VCaP (cell line): ENCODE measurements around the gene GPATCH4.

Source experiments
- H3K27ac ChIP-seq: fragments of 450-650 bp; 2 replicates; pipeline ENCODE4 v1.5.1; 2017
- TF ChIP-seq, protein P1 (sequence below): fragments of 450-650 bp; conservative IDR thresholded peaks from 2 replicates; pipeline ENCODE4 v1.5.1; 2017; ENCODE audit warnings: mild to moderate bottlenecking, moderate library complexity

Gene GPATCH4

DNA sequence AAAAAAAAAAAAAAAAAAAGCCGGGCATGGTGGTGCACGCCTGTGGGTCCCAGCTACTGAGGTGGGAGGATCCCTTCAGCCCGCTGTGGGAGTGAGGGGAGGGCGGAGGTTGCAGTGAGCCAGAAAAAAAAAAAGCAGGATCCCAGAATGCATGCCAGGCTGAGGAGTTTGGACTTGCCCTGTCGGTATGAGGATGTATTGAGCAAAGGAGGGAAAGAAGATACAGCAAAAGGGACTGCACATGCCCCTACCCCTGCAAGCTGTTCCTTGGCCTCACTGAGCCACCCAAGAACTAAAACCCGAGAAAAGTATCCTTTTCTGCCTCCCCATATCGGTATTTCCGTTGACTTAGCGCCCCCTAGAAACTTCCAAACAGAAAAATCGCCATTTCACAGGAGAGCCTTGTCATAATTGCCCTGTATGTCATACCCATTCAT lies 1.3 kb upstream of the GPATCH4 start:
- TF ChIP-seq, protein P1, sequence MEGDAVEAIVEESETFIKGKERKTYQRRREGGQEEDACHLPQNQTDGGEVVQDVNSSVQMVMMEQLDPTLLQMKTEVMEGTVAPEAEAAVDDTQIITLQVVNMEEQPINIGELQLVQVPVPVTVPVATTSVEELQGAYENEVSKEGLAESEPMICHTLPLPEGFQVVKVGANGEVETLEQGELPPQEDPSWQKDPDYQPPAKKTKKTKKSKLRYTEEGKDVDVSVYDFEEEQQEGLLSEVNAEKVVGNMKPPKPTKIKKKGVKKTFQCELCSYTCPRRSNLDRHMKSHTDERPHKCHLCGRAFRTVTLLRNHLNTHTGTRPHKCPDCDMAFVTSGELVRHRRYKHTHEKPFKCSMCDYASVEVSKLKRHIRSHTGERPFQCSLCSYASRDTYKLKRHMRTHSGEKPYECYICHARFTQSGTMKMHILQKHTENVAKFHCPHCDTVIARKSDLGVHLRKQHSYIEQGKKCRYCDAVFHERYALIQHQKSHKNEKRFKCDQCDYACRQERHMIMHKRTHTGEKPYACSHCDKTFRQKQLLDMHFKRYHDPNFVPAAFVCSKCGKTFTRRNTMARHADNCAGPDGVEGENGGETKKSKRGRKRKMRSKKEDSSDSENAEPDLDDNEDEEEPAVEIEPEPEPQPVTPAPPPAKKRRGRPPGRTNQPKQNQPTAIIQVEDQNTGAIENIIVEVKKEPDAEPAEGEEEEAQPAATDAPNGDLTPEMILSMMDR: peak; percentile 9; the same call in 1 of the 2 replicates
- no peak overlapping the region for H3K27ac ChIP-seq

DNA sequence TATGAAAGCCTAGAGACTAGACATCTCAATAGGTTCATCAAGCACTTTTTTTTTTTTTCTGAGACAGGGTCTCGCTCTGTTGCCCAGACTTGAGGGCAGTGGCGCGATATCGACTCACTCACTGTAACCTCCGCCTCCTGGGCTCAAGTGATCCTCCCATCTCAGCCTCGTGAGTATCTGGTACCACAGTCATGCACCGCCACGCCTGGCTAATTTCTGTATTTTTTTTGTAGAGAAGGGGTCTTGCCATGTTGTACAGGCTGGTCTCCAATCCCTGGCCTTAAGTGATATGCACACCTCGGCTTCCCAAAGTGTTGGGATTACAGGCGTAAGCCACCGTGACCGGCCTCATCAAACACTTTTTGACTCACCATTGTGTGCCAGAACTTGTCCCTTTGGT lies 613 bp upstream of the GPATCH4 start:
- TF ChIP-seq, protein P1: no peak
- peak overlapping the region; percentile 88 for H3K27ac ChIP-seq

DNA sequence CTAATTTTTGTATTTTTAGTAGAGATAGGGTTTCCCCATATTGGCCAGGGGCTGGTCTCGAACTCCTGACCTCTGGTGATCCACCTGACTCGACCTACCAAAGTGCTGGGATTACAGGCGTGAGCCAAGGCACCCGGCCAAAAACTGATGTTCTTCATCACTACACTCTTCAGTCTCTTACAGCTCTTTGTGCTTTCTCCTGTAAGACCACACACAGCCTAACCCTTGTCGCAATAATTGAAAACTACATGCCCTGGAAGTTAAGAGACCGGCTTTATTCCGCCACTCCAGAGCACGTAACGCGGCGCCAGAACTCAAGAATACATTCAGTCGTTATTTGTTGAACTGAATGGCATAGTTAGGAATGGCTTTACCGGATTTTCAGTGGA lies 552 bp downstream of the GPATCH4 start:
- TF ChIP-seq, protein P1: no peak
- H3K27ac ChIP-seq: peak overlapping the region; percentile 88

DNA sequence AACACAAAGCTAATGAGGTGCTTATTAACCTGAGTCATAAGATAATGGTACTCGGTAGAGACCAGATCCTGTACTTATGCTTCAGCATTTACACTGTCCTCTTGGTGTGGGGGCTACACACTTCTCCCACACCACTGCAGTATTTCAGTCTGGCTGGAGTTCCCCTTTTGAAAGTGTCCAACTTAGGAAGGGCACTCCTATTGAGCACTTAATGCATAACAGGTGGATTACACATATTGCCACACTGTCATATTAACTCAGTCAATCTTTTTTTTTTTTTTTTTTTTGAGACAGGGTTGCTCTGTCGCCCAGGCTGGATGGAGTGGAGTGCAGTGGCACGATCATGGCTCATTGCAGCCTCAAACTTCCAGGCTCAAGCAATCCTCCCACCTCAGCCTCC lies 1.5 kb downstream of the GPATCH4 start:
- TF ChIP-seq, protein P1: peak; percentile 30
- H3K27ac ChIP-seq: no peak overlapping the region

DNA sequence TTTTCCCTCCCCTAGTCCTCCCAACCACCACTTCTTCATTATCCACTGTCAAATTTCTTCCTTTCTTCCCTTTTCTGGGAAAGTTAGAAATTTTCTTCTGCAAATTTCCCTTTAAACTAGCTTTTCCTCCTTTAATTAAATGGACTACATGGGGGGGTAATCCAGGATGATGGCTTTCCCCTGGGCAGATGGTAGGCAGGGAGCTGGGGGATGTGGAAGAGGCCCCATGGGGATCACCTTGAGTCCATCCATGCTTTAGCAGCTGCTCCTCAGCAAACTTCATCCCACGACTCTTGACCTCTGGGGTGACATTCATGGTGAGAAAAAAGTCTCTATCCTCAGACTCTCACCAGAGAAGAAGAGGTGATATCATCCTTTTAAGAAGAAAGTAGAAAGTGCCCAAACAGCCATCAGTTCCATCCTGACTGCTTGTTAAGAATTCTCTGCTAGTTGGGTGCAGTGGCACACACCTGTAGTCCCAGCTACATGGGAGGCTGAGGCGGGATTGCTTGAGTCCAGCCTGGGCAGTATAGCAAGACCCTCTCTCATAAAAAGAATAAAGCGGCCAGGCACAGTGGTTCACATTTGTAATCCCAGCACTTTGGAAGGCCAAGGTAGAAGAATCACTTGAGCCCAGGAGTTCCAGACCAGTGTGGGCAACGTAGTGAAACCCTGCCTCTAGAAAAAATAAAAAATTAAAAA lies 2.4 kb downstream of the GPATCH4 start:
- no peak overlapping the region for H3K27ac ChIP-seq
- TF ChIP-seq, protein P1: no peak

DNA sequence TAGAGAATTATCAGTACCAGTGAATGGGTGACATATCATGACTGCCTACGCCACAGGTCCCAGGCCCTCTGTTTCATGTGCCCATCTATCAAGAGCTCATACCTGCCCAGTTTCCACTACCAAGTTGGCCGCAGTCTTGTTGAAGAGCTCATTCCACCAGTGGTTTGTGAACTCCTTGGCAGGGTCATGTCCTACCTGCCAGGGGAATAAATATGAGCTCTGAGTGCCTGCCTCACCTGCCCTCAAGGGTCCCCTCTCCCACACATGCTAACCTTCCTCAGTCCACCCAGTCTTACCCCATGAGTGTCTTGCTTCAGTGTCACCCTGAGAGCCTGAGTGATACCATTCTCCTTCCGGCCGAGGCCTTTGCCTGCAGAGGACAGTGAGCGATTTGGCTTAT lies 3.2 kb downstream of the GPATCH4 start:
- TF ChIP-seq, protein P1: no peak
- no peak overlapping the region for H3K27ac ChIP-seq

DNA sequence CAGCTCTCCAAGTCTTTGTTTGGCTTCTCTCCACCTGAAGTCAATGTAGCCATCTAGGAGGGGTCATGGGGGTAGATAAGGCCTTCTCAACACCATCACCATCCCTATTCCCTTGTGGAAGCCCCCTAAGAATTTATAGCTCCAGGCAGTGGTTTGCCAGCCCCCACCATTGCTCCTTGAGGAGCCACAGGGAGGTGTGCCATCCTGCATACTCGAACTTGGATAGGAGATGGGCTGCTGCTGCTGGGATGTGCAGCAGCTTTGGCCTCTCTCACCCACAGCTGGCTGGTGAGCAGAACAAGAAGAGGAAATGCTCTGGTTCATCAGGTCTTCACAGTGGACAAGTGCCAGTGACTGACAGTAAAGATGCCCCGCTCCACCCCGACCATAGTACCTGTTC lies 4.9 kb downstream of the GPATCH4 start:
- TF ChIP-seq, protein P1: no peak
- H3K27ac ChIP-seq: no peak overlapping the region
